ENCODE data around the gene LZTR1. TPM values are rescaled to one million over a fixed set of nuclear protein-coding genes. Genes with fewer than 3 reads are reported as not detected.
"Not testable (repeated sequence)": the region's sequence is repeated elsewhere in the genome, so short reads cannot be mapped to it uniquely, and the experiment has no call there.

Gene LZTR1
- total RNA-seq, 1 donor from 2014 or later, result 16.7 TPM

DNA sequence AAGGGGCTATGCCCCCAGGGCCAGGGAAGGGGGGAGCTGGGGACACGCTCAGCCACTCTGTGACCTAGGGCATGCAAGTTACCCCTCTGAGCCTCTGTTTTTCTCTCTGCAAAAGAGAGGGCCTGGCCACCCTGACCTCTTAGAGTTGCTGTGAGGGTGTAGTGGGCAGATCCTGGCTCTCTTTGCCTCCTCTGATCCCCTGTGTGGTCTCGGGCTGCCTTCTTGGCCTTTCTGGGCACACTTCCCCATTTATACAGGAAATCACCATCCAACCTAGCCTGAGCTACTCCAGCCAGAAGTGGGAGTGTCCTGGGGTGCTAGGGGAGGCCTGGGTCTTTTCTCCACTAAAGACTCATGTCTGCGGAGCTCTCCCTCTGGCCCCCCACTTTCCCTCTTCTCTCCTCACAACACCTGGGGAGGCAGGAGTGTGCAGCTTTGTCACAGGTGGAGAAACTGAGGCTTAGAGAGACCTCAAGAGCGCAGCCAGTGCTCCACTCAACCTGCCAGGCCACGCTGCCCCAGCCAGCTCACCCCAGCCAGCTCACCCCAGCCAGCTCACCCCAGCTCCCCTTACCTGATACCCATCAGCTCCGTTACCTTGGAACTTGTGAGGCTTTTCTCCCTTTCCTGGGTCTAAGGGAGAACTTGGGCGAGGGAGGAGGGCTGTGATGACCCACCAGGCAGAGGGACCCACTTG, 13.7 kb upstream of the LZTR1 start:
- no peak overlapping the region for H3K4me3 ChIP-seq (ENCODE audit: low read depth, low read length)
- no peak for DNase-seq (ENCODE audit: low read depth)
- TF ChIP-seq CTCF (conservative IDR thresholded peaks at IDR 0.05; ENCODE audit: low read depth, low read length), result no peak

DNA sequence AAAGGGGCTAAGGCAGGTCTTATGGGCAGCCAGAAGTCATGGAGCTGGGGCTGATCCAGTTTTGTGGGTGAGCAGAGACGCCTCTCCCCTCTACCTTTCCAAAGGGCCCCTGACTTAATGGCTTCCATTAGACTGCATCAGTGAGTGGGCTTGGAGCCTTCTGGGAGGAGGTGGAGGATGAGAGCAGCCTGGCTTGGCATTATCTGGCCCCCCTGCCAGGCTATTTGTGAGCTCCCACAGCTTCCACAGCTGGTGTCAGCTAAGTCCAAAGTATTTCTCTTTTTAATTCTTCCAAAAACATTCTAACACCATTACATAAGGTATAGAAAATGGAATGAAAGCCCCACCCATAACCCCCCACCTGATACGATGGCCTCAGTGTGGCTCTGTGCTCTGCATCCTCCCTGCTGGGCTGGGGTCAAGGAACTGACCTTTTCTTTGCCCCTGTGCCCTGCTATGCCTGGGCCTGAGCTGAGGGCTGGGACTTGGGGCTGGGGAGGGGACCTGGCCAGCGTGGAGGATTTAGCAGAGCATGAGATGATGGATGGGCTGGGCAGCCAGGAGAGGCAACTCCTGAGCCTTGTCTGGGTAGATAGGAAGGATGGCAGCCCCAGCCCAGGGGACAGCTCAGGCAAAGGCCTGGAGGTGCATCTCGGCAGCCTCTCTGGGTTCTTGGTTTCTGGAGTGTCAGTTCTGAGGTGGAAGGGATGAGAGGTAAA, 11.0 kb upstream of the LZTR1 start:
- no peak for TF ChIP-seq CTCF (conservative IDR thresholded peaks at IDR 0.05; ENCODE audit: low read depth, low read length)
- no peak overlapping the region for H3K4me3 ChIP-seq (ENCODE audit: low read depth, low read length)
- DNase-seq (ENCODE audit: low read depth), result no peak

GRCh38 chr22:20972014-20972694, 9.9 kb upstream of the LZTR1 start:
- not testable (repeated sequence) for H3K4me3 ChIP-seq (ENCODE audit: low read depth, low read length); DNase-seq (ENCODE audit: low read depth)

DNA sequence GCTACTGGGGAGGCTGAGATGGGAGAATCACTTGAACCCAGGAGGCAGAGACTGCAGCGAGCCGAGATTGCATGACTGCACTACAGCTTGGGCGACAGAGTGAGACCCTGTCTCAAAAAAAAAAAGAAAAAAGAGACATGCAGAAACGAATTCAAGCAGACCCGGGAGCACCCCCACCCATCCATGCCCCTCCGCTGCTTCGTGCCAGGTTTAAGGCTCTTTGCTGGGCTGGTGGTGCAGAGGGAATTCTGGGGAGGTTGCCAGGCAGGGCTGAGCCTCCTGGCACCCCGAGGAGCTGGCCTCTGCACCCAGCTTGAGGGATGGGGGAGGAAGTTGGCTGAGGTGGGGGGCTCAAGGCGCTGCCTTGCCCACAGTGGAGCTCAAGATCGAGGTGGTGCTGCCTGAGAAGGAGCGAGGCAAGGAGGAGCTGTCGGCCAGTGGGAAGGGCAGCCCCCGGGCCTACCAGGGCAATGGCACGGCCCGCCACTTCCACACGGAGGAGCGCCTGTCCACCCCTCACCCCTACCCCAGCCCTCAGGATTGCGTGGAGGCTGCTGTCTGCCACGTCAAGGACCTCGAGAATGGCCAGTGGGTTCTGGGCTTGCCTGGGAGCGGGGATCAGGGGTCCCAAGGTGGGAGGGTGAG, 9.0 kb upstream of the LZTR1 start:
- no peak for TF ChIP-seq CTCF (conservative IDR thresholded peaks at IDR 0.05; ENCODE audit: low read depth, low read length)
- DNase-seq (ENCODE audit: low read depth), result no peak

DNA sequence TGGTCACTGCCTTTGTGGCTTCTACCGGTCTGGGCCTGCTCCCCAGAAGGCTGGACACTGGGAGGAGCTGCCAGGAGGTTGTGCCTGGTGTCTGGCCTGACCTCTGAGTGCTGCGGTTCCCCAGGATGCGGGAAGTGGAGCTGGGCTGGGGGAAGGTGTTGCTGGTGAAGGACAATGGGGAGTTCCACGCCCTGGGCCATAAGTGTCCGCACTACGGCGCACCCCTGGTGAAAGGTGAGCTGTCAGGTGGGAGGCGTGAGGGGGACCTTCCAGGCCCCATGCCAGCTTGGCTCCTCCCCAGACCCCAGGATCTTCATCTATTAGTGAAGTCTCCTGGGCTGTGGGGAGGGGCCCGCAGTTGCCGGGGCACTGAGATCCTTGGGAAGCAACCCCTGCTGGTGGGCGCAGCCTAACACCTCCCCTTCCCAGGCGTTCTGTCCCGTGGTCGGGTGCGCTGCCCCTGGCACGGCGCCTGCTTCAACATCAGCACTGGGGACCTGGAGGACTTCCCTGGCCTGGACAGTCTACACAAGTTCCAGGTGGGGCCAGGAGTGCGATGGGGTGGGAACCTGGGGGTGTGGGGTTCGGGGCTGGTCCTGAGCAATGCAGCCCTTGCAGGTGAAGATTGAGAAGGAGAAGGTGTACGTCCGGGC, 8.3 kb upstream of the LZTR1 start:
- TF ChIP-seq CTCF (conservative IDR thresholded peaks at IDR 0.05; ENCODE audit: low read depth, low read length), result no peak
- DNase-seq (ENCODE audit: low read depth), result no peak
- H3K4me3 ChIP-seq (ENCODE audit: low read depth, low read length), result no peak overlapping the region

More for the DNA sequence above, 9.0 kb upstream of the LZTR1 start:
- no peak overlapping the region for H3K4me3 ChIP-seq (ENCODE audit: low read depth, low read length)

DNA sequence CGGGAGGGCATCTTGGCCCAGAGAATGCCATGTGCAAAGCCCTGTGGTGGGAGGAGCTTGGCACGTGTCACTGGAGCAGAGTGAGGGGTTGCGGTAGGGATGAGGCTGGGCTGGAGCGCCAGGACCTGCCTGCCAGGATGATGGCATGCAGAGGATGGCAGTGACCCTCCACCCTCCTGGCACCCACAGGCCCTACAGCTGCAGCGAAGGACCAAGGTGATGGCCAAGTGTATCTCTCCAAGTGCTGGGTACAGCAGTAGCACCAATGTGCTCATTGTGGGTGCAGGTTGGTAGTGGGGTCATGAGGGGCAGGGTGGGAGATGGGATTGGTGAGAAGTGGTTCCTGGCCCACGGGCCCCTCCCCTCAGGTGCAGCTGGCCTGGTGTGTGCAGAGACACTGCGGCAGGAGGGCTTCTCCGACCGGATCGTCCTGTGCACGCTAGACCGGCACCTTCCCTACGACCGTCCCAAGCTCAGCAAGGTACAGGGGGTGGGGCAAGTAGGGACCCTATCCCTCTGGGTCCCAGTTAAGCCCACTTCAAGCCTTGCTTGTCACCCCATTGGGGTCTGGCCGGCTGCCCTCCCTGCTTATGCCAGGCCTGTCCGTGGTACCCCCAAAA, 7.7 kb upstream of the LZTR1 start:
- no peak overlapping the region for H3K4me3 ChIP-seq (ENCODE audit: low read depth, low read length)
- TF ChIP-seq CTCF (conservative IDR thresholded peaks at IDR 0.05; ENCODE audit: low read depth, low read length), result no peak
- no peak for DNase-seq (ENCODE audit: low read depth)

Measured in epithelial cell of proximal tubule (primary cell).